OCI-LY3 (cell line): Measurements from ENCODE around the gene TACC3.

Experiments used
- H2AFZ ChIP-seq: fragments of 200-600, 300-600 bp; shearing (Covaris generic); 2 replicates; pipeline ENCODE4 v1.6.0; 2014; ENCODE audit warnings: antibody characterized with exemption, low read depth, low read length
- H3K27ac ChIP-seq: fragments of 200-600, 300-600 bp; sonication (generic); 2 replicates; pipeline ENCODE4 v1.5.1; 2014; ENCODE audit warnings: mild to moderate bottlenecking, low read length, moderate library complexity, mixed read lengths
- H3K27me3 ChIP-seq: fragments of 200-600, 300-600 bp; sonication (generic); 2 replicates; pipeline ENCODE4 v1.6.1; 2014; ENCODE audit warnings: low read depth, low read length, mixed read lengths
- H3K36me3 ChIP-seq: fragments of 200-600, 300-600 bp; sonication (generic); replicated peaks from 2 replicates; pipeline ENCODE3; 2014; ENCODE audit warnings: low read depth, low read length, mixed read lengths
- H3K4me1 ChIP-seq: fragments of 300-600, 200-600 bp; sonication (generic); 2 replicates; pipeline ENCODE4 v1.6.1; 2014; ENCODE audit warnings: low read length, mixed read lengths
- H3K4me2 ChIP-seq: fragments of 200-600, 300-600 bp; sonication (generic); 2 replicates; pipeline ENCODE4 v1.6.1; 2014; ENCODE audit warnings: low read length, mixed read lengths
- H3K4me3 ChIP-seq: fragments of 300-600, 200-600 bp; sonication (generic); 2 replicates; pipeline ENCODE4 v1.5.1; 2014; ENCODE audit warnings: antibody characterized with exemption, mild to moderate bottlenecking, low read length, moderate library complexity
- H3K79me2 ChIP-seq: fragments of 300-600, 200-600 bp; shearing (Covaris generic); 2 replicates; pipeline ENCODE4 v1.6.1; 2014; ENCODE audit warnings: mild to moderate bottlenecking, low read length, mixed read lengths
- H3K9ac ChIP-seq: fragments of 300-600, 200-600 bp; shearing (Covaris generic); 2 replicates; pipeline ENCODE4 v1.6.0; 2014; ENCODE audit warnings: mild to moderate bottlenecking, low read length, moderate library complexity
- H3K9me3 ChIP-seq: fragments of 200-600, 300-600 bp; shearing (Covaris generic); 2 replicates; pipeline ENCODE4 v1.6.1; 2014; ENCODE audit warnings: low read length, mixed read lengths; ENCODE audit not compliant: insufficient read depth
- H4K20me1 ChIP-seq: fragments of 200-600, 300-600 bp; sonication (generic); 2 replicates; pipeline ENCODE4 v1.6.1; 2016; ENCODE audit warnings: low read length, mixed read lengths; ENCODE audit not compliant: insufficient read depth
- CTCF ChIP-seq: fragments of 200-600, 300-600 bp; sonication (generic); IDR thresholded peaks from 2 replicates; pipeline ENCODE4 v1.5.1; 2014; ENCODE audit warnings: antibody characterized with exemption, low read length, low read depth
- EZH2phosphoT487 ChIP-seq: fragments of 200-600 bp; shearing (Covaris generic); IDR thresholded peaks from 2 replicates; pipeline ENCODE4 v1.6.1; 2018; ENCODE audit warnings: antibody characterized with exemption, mixed run types, low read depth

Gene TACC3

GRCh38 chr4:1740021-1740545 lies 18.8 kb downstream of the TACC3 start:
- Histone ChIP-seq H3K27me3 (no peaks in the 10 kb centered on the region), H3K4me3 (no peak overlapping the region), H3K79me2 (no peaks in the 10 kb centered on the region), H3K4me1 (no peaks in the 10 kb centered on the region), H3K4me2 (no peak overlapping the region), H2AFZ (no peak overlapping the region), H3K27ac (no peak overlapping the region), H3K9me3 (peaks cover 18% of the 10 kb centered on the region; the same call in 1 of the 2 replicates), H3K9ac (no peak overlapping the region), H4K20me1 (no peaks in the 10 kb centered on the region), H3K36me3 (peaks cover 71% of the 10 kb centered on the region)
- no peak for TF ChIP-seq CTCF
- TF ChIP-seq EZH2phosphoT487: no peak

- no peak for TF ChIP-seq EZH2phosphoT487
- no peak for TF ChIP-seq CTCF
- Histone ChIP-seq H3K4me1 (no peaks in the 10 kb centered on the region), H2AFZ (no peak overlapping the region), H3K27ac (no peak overlapping the region), H3K9me3 (peaks cover 18% of the 10 kb centered on the region; the same call in 1 of the 2 replicates), H3K9ac (no peak overlapping the region), H3K4me3 (no peak overlapping the region), H4K20me1 (no peaks in the 10 kb centered on the region), H3K27me3 (no peaks in the 10 kb centered on the region), H3K4me2 (no peak overlapping the region), H3K36me3 (peaks cover 65% of the 10 kb centered on the region), H3K79me2 (no peaks in the 10 kb centered on the region)
Measured at GRCh38 chr4:1741208-1741607, 19.9 kb downstream of the TACC3 start.

- peaks cover 42% of the 10 kb centered on the region for H3K36me3 ChIP-seq
- TF ChIP-seq CTCF: no peak
- TF ChIP-seq EZH2phosphoT487: no peak
- no peaks in the 10 kb centered on the region for H4K20me1 ChIP-seq
- H2AFZ ChIP-seq: no peak overlapping the region
- H3K27me3 ChIP-seq: no peaks in the 10 kb centered on the region
- H3K27ac ChIP-seq: no peak overlapping the region
- peaks cover 4% of the 10 kb centered on the region for H3K4me1 ChIP-seq
- H3K9me3 ChIP-seq: peaks cover 2% of the 10 kb centered on the region; the same call in 1 of the 2 replicates
- no peak overlapping the region for H3K4me3 ChIP-seq
- no peak overlapping the region for H3K9ac ChIP-seq
- no peak overlapping the region for H3K4me2 ChIP-seq
- H3K79me2 ChIP-seq: no peaks in the 10 kb centered on the region
Measured at GRCh38 chr4:1743551-1743950, 22.2 kb downstream of the TACC3 start.

GRCh38 chr4:1743975-1744374 lies 22.7 kb downstream of the TACC3 start:
- no peaks in the 10 kb centered on the region for H3K27me3 ChIP-seq
- H3K9ac ChIP-seq: no peak overlapping the region
- no peak overlapping the region for H3K4me3 ChIP-seq
- no peak overlapping the region for H3K4me2 ChIP-seq
- no peaks in the 10 kb centered on the region for H4K20me1 ChIP-seq
- TF ChIP-seq CTCF (no peak), EZH2phosphoT487 (no peak)
- H3K4me1 ChIP-seq: peaks cover 4% of the 10 kb centered on the region
- peaks cover 38% of the 10 kb centered on the region for H3K36me3 ChIP-seq
- no peaks in the 10 kb centered on the region for H3K79me2 ChIP-seq
- H3K27ac ChIP-seq: no peak overlapping the region
- no peaks in the 10 kb centered on the region for H3K9me3 ChIP-seq
- H2AFZ ChIP-seq: no peak overlapping the region
